ENCODE measurements around the gene SERAC1.

DNA sequence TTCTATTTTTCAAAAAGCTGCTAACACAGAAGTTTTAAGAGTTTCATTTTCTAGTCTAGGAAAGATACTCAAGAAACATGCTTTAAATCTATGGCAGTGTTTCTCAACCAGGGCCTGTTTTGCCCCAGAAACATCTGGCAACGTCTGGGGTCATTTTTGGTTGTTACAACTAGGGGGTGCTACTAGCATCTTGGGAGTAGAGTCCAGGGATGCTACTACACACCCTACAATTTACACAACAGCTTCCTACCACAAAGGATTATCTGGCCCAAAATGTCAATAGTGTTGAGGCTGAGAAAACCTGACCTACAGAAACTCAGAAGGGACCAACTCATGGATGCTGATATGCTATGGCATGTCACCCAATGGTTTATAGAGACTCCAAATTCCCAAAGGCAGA is 24.4 kb downstream of the SERAC1 start:
- TF ChIP-seq POLR2AphosphoS5 (IDR thresholded peaks at IDR 0.05) = no peak
- TF ChIP-seq, protein P1, sequence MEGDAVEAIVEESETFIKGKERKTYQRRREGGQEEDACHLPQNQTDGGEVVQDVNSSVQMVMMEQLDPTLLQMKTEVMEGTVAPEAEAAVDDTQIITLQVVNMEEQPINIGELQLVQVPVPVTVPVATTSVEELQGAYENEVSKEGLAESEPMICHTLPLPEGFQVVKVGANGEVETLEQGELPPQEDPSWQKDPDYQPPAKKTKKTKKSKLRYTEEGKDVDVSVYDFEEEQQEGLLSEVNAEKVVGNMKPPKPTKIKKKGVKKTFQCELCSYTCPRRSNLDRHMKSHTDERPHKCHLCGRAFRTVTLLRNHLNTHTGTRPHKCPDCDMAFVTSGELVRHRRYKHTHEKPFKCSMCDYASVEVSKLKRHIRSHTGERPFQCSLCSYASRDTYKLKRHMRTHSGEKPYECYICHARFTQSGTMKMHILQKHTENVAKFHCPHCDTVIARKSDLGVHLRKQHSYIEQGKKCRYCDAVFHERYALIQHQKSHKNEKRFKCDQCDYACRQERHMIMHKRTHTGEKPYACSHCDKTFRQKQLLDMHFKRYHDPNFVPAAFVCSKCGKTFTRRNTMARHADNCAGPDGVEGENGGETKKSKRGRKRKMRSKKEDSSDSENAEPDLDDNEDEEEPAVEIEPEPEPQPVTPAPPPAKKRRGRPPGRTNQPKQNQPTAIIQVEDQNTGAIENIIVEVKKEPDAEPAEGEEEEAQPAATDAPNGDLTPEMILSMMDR (IDR thresholded peaks at IDR 0.05) = no peak

Measured in gastroesophageal sphincter (tissue), 3 donors.